Measurements from ENCODE around the gene PKN1.

The PKN1 gene

DNA sequence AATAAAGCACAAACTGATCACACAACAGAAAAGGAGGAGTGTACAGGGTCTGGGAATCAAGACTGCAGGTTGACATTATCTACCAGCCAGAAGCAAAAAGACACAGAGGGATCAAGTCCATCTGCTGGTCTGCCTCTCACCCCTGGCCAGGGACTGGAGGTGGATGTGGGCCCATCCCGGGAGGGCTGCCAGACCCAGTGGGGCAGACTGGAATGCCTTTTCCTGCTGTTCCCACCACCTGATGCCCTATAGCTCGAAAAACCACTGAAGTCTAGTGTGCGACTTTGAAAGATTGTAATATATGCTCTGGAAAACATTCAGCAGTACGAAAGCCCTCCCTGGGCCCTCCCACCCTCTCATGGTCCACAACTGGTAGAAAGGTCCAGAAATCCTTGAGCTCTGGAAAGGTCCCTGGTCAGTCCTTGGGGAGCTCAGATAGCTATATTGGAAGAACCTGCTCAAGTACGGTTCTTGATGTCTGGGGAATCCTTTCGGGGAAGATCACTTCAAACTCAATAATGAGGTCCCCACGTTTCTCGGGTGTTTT is 82.5 kb downstream of the PKN1 start:
- DNase-seq (ENCODE audit: low read depth), result no peak

DNA sequence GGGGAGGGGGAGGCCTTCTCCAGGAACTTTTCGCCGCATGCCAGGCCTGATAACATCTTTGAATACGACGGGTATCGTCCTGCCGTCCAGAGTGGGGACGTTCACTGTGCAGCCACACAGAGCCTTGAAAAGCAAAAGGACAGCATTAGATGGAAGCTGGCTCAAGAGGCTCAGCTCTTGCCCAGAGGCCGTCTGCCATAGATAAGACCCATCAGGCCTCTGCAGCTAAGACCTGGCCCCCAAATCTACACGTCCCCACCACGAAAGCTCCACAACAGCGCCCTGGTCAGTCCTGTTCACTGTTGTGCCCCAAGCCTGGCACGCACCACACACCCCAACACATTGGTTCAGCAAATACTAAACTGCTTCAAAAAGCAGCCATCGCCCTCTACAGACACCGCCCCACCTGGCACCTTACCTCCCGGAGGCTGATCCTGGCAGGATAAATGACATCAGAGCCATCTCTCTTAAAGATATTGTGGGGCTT is 83.0 kb downstream of the PKN1 start:
- no peak for DNase-seq (ENCODE audit: low read depth)

DNA sequence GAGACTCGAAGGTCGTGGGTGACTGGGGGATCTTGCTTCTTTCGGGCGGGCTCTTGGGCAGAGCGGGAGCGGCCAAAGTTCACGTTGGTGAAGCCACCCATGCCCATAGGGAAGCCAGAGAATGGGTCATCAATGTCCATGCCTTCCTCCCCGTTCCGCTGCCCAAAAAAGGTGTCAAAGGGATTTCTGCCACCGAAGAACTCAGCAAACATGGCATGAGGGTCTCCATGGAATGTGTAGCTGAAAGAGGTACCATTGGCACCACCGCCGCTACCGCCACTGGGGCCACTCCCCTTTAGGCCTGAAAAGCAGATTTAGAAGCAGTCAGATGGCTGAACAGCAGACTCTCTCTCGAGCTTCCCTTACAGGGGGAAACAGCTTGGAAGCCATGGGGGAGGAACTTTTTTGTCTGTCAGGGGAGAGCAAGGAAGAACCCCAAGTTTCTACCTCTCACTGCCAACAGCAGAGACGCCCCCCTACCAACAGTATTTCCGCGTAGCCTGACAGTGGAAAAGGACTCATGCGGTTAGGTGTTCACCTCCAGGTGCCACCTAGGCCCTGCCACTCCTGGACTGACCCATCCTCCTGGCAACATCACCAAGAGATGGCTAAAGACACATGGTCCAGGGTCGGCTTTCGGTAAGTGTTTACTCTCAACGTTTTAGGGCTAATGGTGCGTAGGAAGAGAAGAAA is 83.8 kb downstream of the PKN1 start:
- no peak for DNase-seq (ENCODE audit: low read depth)

DNA sequence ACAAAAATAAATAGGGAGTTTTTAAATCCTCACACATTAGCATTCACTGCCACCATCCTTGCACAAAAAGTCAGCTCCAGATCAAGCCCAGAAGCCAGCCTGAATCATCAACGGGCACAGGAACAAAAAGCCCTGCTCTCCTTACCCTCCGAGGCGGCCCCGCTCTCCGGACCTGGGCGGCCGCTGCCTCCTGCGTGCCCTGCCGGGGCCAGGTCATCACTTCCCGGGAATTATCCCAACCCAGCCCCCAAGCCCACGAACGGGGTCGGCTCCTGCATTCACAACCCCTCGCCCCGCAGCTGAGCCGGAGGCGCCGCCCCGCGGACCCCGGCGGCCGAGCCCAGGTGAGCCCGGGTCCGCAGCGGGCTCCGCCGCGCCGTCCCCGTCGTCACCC is 84.3 kb downstream of the PKN1 start:
- DNase-seq (ENCODE audit: low read depth), result no peak

DNA sequence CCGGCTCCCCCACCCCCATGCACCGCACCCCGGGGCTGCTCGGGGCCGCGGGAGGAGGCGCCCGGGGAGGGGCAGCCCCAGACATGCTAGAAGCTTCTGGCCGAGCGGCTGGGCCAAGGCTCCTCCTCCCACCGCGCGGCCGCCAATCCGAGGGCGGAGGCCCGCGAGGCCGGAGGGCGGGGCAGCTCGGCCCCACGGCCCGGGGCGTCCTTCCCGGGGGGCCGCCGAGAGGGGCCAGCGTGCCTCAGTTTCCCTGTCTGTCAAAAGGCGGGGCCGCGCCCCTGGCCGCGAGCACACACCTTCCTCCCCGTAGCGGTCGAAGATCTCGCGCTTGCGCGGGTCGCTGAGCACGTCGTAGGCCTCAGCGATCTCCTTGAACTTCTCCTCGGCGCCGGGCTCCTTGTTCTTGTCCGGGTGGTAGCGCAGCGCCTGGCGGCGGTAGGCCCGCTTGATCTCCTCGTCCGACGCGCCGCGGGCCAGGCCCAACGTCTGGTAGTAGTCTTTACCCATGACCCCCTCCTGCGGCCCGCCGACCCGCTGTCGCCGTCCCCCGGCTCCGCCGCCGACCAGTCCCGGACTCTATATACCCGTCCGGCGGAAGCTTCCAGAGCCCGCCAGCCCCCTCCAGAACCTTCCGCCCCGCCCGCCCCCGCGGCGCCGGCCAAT is 84.9 kb downstream of the PKN1 start, which contains the start of gene DNAJB1:
TSS of gene DNAJB1 (minus strand) at position 558 of the 666 bp plus-strand sequence. CDS start at position 510, 48 bp downstream.
- DNase-seq (ENCODE audit: low read depth), result no peak

DNA sequence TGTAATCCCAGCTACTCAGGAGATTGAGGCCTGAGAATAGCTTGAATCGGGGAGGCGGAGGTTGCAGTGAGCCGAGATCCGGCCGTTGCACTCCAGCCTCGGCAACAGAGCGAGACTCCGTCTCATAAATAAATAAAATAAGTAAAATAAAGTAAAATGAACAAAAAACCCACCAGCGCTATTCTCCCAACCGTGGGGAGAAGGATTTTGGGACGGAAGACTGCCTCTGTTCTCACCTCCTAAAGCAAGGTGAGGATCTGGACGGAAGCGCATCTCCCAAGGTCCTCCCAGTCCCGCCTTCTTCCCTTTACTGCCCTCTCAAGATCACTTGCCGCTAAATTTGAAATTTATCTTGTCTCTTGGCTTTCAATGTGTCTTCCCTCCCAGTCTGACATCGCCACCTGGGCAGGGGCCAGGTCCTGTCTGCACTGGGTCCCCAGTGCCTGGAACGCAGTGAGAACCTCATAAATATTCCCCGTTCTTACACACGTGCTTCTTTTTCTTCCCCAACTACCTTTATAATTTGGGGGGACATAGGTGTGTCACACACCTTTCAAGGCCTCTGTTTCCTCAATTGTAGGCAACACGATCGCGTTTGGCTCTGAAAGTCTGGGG is 86.2 kb downstream of the PKN1 start:
- no peak for DNase-seq (ENCODE audit: low read depth)

DNA sequence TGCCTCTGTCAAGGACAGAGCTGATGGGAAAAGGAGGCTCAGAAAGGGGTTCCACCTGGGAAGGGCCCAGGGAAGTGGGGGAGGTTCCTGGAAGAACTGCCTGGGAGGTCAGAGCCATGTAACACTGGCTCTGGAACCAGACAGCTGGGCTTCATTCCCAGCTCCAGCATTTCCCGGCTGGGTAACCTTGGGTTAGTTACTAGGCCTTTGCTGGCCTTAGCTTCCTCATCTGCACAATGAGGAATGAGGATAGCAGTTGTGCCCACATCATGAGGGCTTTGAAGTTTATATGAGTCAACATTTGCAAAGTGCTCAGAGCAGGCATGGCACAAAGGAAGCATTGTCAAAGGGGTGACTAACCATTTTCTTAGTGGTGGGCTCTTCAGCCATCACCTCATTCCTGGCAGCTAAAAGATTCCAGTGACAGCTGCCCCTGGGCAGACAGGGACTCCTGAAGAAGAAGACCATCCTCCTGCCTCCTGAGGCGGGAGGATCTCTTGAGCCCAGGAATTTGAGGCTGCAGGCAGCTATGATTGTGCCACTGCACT is 86.8 kb downstream of the PKN1 start:
- DNase-seq (ENCODE audit: low read depth), result peak; percentile 70

DNA sequence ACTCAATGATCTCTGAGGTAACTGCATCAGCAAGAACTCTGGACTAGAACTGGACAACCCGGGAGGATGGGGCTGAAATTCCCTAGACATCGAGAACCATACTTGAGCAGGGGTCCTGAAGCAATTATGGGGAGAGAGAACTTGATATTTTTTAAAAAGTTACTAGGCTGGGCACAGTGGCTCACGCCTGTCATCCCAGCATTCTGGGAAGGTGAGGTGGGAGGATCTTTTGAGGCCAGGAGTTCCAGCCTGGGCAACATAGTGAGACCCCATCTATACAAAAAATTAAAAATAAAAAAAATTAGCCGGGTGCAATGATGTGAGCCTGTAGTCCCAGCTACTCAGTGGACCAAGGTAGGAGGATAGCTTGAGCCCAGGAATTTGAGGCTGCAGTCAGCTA is 87.4 kb downstream of the PKN1 start:
- DNase-seq (ENCODE audit: low read depth), result no peak
